Stimulated activated CD4-positive, alpha-beta T cell treated with anti-CD3 and anti-CD28 coated beads, Interleukin-1b, Interleukin-23, amount 100 ng/mL, for 4 hours (primary cell): ENCODE measurements around the gene IQCE.
"Not testable (repeated sequence)": the region's sequence is repeated elsewhere in the genome, so short reads cannot be mapped to it uniquely, and the experiment has no call there.

Experiments used
- DNase-seq, 2 donors: peaks; one replicate each; pipeline ENCODE4 v3.0.0-alpha.2; 2020; ENCODE audit warnings: low read depth in 2 of 2

IQCE gene

GRCh38 chr7:2553831-2554581, 4.8 kb upstream of the IQCE start:
- DNase-seq: no peak

GRCh38 chr7:2554661-2555111, 4.1 kb upstream of the IQCE start:
- no peak for DNase-seq

GRCh38 chr7:2555121-2556052, 3.4 kb upstream of the IQCE start, which contains the start of gene BRAT1:
TSS of gene BRAT1 (minus strand) at chr7:2555524. CDS start at chr7:2554431, 1,093 bp downstream.
- peak; percentile 95 to 97 for DNase-seq

- DNase-seq: no peak
These were observed 638 bp downstream of the IQCE start for GRCh38 chr7:2559283-2559950.

- not testable (repeated sequence) for DNase-seq
These were observed 5.2 kb downstream of the IQCE start for GRCh38 chr7:2563955-2564354.

GRCh38 chr7:2564970-2565540, 6.3 kb downstream of the IQCE start:
- no peak for DNase-seq

GRCh38 chr7:2566348-2566889, 7.6 kb downstream of the IQCE start:
- no peak for DNase-seq

- no peak for DNase-seq
These were observed 8.3 kb downstream of the IQCE start for GRCh38 chr7:2566890-2567678.

- DNase-seq: no peak
These were observed 9.0 kb downstream of the IQCE start for GRCh38 chr7:2567679-2568278.

GRCh38 chr7:2568521-2569223, 9.9 kb downstream of the IQCE start:
- no peak for DNase-seq

- DNase-seq: no peak
These were observed 10.6 kb downstream of the IQCE start for GRCh38 chr7:2569421-2569820.

GRCh38 chr7:2570021-2570420, 11.2 kb downstream of the IQCE start:
- DNase-seq: no peak

- DNase-seq: no peak
These were observed 12.6 kb downstream of the IQCE start for GRCh38 chr7:2571409-2571808.

- DNase-seq: no peak
These were observed 13.5 kb downstream of the IQCE start for GRCh38 chr7:2572101-2572842.

- no peak for DNase-seq
These were observed 15.0 kb downstream of the IQCE start for GRCh38 chr7:2573761-2574160.

- no peak for DNase-seq
These were observed 16.4 kb downstream of the IQCE start for GRCh38 chr7:2575046-2575732.

- no peak for DNase-seq
These were observed 17.1 kb downstream of the IQCE start for GRCh38 chr7:2575733-2576340.
